Astrocyte of the cerebellum (primary cell): ENCODE measurements around the gene HOXA13.

Experiments
- DNase-seq: peaks from one replicate; pipeline ENCODE4 v3.0.0-alpha.2; 2011; ENCODE audit warnings: low read depth
- H3K4me3 ChIP-seq: 2 replicates; pipeline ENCODE4 v1.5.1; 2011; ENCODE audit warnings: mild to moderate bottlenecking, low read depth, low read length, moderate library complexity
- CTCF ChIP-seq: IDR thresholded peaks from 2 replicates; pipeline ENCODE4 v1.5.1; 2012; ENCODE audit warnings: low read length, low read depth, moderate library complexity, mild to moderate bottlenecking; ENCODE audit errors: missing control alignments
- in situ Hi-C: cut with HindIII; loops from 2 replicates; pipeline ENCODE4 v1.10.0; 2017; ENCODE audit warnings: low sequenced_read_pairs

HOXA13 gene

GRCh38 chr7:27157702-27158431 lies 42.0 kb downstream of the HOXA13 start:
- in situ Hi-C loops, result loop anchor here (25.0 kb wide), 1 partner anchor 996 kb away; the partner anchor contains the start of gene NFE2L3
- DNase-seq, result no peak
- TF ChIP-seq CTCF, result no peak
- no peak overlapping the region for H3K4me3 ChIP-seq

- in situ Hi-C loops, result loop anchor here (25.0 kb wide), 1 partner anchor 995 kb away; the partner anchor contains the start of gene NFE2L3
- no peak for TF ChIP-seq CTCF
- no peak for DNase-seq
- H3K4me3 ChIP-seq, result no peak overlapping the region
Measured at GRCh38 chr7:27156916-27157701, 42.8 kb downstream of the HOXA13 start.

- no peak within 1 kb of the TSS for H3K4me3 ChIP-seq
- DNase-seq, result no peak
- TF ChIP-seq CTCF, result no peak
- in situ Hi-C loops, result loop anchor here (25.0 kb wide), 1 partner anchor 994 kb away; the partner anchor contains the start of gene NFE2L3
Measured at GRCh38 chr7:27156508-27156898, 43.4 kb downstream of the HOXA13 start, which contains the start of gene HOXA7. TSS of gene HOXA7 (minus strand) at chr7:27156675. CDS start at chr7:27156545, 130 bp downstream.

GRCh38 chr7:27155816-27156507 lies 43.9 kb downstream of the HOXA13 start:
- in situ Hi-C loops, result loop anchor here (25.0 kb wide), 1 partner anchor 994 kb away; the partner anchor contains the start of gene NFE2L3
- H3K4me3 ChIP-seq, result no peak overlapping the region
- DNase-seq, result no peak
- no peak for TF ChIP-seq CTCF

GRCh38 chr7:27154901-27155815 lies 44.7 kb downstream of the HOXA13 start:
- in situ Hi-C loops, result loop anchor here (25.0 kb wide), 1 partner anchor 993 kb away; the partner anchor contains the start of gene NFE2L3
- no peak overlapping the region for H3K4me3 ChIP-seq
- DNase-seq, result no peak
- no peak for TF ChIP-seq CTCF
